HCT116 (cell line): ENCODE measurements around the gene PIK3R4. TPM values are rescaled to one million over a fixed set of nuclear protein-coding genes. Genes with fewer than 3 reads are reported as not detected.

Source experiments
- ATAC-seq: fragments of 200-7000 bp; cut with Tn5 transposase; 2 replicates; pipeline ENCODE4 v1.9.1; 2020; ENCODE audit warnings: mild to moderate bottlenecking, moderate library complexity
- BruUV-seq: library from RNA; stranded (reverse); fragments of 400-500 nt; replicated peaks from 2 replicates; lab custom pipeline; 2021; lab: Mats Ljungman, UMichigan
- CTCF ChIA-PET: fragments of 300-600 bp; sonication (Branson Sonifier 250); formaldehyde crosslinking; loops from one replicate; lab custom pipeline; 2021; ENCODE audit warnings: antibody characterized with exemption; lab: Charles Lee
- POLR2A ChIA-PET: fragments of 300-600, 350-600 bp; sonication (Branson Sonifier 250); formaldehyde crosslinking; loops from one replicate; lab custom pipeline; 2021; ENCODE audit warnings: antibody characterized with exemption; lab: Charles Lee
- RAD21 ChIA-PET, 2 experiments: fragments of 300-600 bp; sonication (Branson Sonifier 250); formaldehyde crosslinking; loops; one replicate each; lab custom pipeline; 2023; ENCODE audit warnings: low total read pairs in 2 of 2; ENCODE audit not compliant: uncharacterized antibody in 2 of 2, unreplicated experiment in 2 of 2, low non-redundant PET in 1 of 2; lab: Charles Lee
- DNase-seq: peaks from one replicate; pipeline ENCODE4 v3.0.0-alpha.2; 2010; ENCODE audit warnings: low read depth, low spot score
- H2AFZ ChIP-seq: fragments of 200-600 bp; shearing (Covaris generic), sonication (generic); 2 replicates; pipeline ENCODE4 v1.6.1; 2017; ENCODE audit warnings: low read depth, mixed run types, mixed read lengths, antibody characterized with exemption, low read length; ENCODE audit not compliant: poor library complexity, severe bottlenecking
- H3K27ac ChIP-seq: 2 replicates; pipeline ENCODE4 v1.5.1; 2012; ENCODE audit warnings: low read depth, low read length
- H3K27me3 ChIP-seq: fragments of 200-600 bp; sonication (generic); 2 replicates; pipeline ENCODE4 v1.6.1; 2016; ENCODE audit warnings: mixed run types, low read length, mixed read lengths; ENCODE audit not compliant: insufficient read depth
- H3K36me3 ChIP-seq, 2 experiments: fragments of 200-500 bp in 1 of 2; fragments of 200-600 bp in 1 of 2; sonication (Bioruptor generic) in 1 of 2; sonication (generic) in 1 of 2; 2 replicates each; pipeline versions ENCODE4 v1.5.1 to v1.6.1; 2014 to 2016; ENCODE audit warnings: low read length in 2 of 2, inconsistent platforms in 1 of 2, mixed read lengths in 1 of 2, mixed run types in 1 of 2; ENCODE audit not compliant: insufficient read depth in 2 of 2, control insufficient read depth in 1 of 2
- H3K4me1 ChIP-seq, 2 experiments: fragments of 200-600 bp in 1 of 2; sonication (generic) in 1 of 2; 2 replicates each; pipeline versions ENCODE4 v1.5.1 to v1.6.1; 2012 to 2017; ENCODE audit warnings: low read length in 2 of 2, inconsistent platforms in 1 of 2, mild to moderate bottlenecking in 1 of 2, mixed read lengths in 1 of 2, mixed run types in 1 of 2, moderate library complexity in 1 of 2; ENCODE audit not compliant: insufficient read depth in 2 of 2, control insufficient read depth in 1 of 2
- H3K4me2 ChIP-seq: fragments of 200-600 bp; sonication (generic); 2 replicates; pipeline ENCODE4 v1.6.1; 2017; ENCODE audit warnings: mixed run types, low read length, mixed read lengths
- H3K4me3 ChIP-seq, 2 experiments: fragments of 200-600 bp in 1 of 2; sonication (generic) in 1 of 2; replicated peaks in 1 of 2; 2 replicates each; pipeline ENCODE4 v1.5.1; 2011 to 2016; ENCODE audit warnings: low read length in 2 of 2, control low read depth in 1 of 2, low read depth in 1 of 2, mild to moderate bottlenecking in 1 of 2, mixed read lengths in 1 of 2, mixed run types in 1 of 2
- H3K79me2 ChIP-seq: fragments of 200-600 bp; sonication (generic); 2 replicates; pipeline ENCODE4 v1.6.1; 2017; ENCODE audit warnings: mild to moderate bottlenecking, mixed run types, low read length, moderate library complexity, mixed read lengths; ENCODE audit not compliant: insufficient read depth
- H3K9ac ChIP-seq: fragments of 200-600 bp; sonication (generic); 2 replicates; pipeline ENCODE4 v1.6.1; 2016; ENCODE audit warnings: low read length, mixed read lengths
- H3K9me2 ChIP-seq: fragments of 200-600 bp; sonication (generic), shearing (Covaris generic); 2 replicates; pipeline ENCODE4 v1.6.1; 2017; ENCODE audit warnings: mixed run types, mild to moderate bottlenecking, moderate library complexity; ENCODE audit not compliant: insufficient read depth
- H3K9me3 ChIP-seq, 2 experiments: fragments of 200-500 bp in 1 of 2; fragments of 200-600 bp in 1 of 2; sonication (Bioruptor generic) in 1 of 2; sonication (generic) in 1 of 2; 2 replicates each; pipeline ENCODE4 v1.6.1; 2014 to 2017; ENCODE audit warnings: low read length in 2 of 2, mixed read lengths in 2 of 2, inconsistent platforms in 1 of 2, low read depth in 1 of 2, mild to moderate bottlenecking in 1 of 2, mixed run types in 1 of 2, moderate library complexity in 1 of 2; ENCODE audit not compliant: control insufficient read depth in 1 of 2, insufficient read depth in 1 of 2
- H4K20me1 ChIP-seq: fragments of 200-600 bp; sonication (generic), shearing (Covaris generic); 2 replicates; pipeline ENCODE4 v1.6.1; 2017; ENCODE audit warnings: mixed run types, mild to moderate bottlenecking, moderate library complexity; ENCODE audit not compliant: insufficient read depth
- EGR1 ChIP-seq: IDR thresholded peaks from 2 replicates; pipeline ENCODE4 v1.6.1; 2012; ENCODE audit warnings: low read depth
- ELF1 ChIP-seq: IDR thresholded peaks from 2 replicates; pipeline ENCODE4 v1.6.1; 2012; ENCODE audit warnings: low read depth, borderline replicate concordance
- EZH2 ChIP-seq: fragments of 200-600 bp; sonication (generic); IDR thresholded peaks from 2 replicates; pipeline ENCODE4 v1.6.1; 2017; ENCODE audit warnings: antibody characterized with exemption, mixed run types
- FOSL1 ChIP-seq: IDR thresholded peaks from 2 replicates; pipeline ENCODE4 v1.6.1; 2012; ENCODE audit warnings: low read depth
- JUND ChIP-seq: IDR thresholded peaks from 2 replicates; pipeline ENCODE4 v1.6.1; 2012
- POLR2A ChIP-seq: IDR thresholded peaks from 2 replicates; pipeline ENCODE4 v1.7.0; 2011; ENCODE audit warnings: borderline replicate concordance; ENCODE audit not compliant: insufficient read depth, insufficient read length; ENCODE audit errors: extremely low read depth
- POLR2AphosphoS5 ChIP-seq: IDR thresholded peaks from 2 replicates; pipeline ENCODE4 v1.6.1; 2011; ENCODE audit warnings: mild to moderate bottlenecking, low read depth, low read length, moderate library complexity
- RAD21 ChIP-seq: IDR thresholded peaks from 2 replicates; pipeline ENCODE4 v1.6.1; 2012; ENCODE audit warnings: low read depth, mild to moderate bottlenecking
- SRF ChIP-seq: IDR thresholded peaks from 2 replicates; pipeline ENCODE4 v1.6.1; 2012; ENCODE audit warnings: low read depth
- YY1 ChIP-seq: IDR thresholded peaks from 2 replicates; pipeline ENCODE4 v1.6.1; 2011; ENCODE audit warnings: low read length, low read depth, moderate library complexity, mild to moderate bottlenecking; ENCODE audit not compliant: insufficient replicate concordance; ENCODE audit errors: extremely low read depth
- ZFX ChIP-seq: fragments of 450-650 bp; IDR thresholded peaks from 2 replicates; pipeline ENCODE4 v1.6.1; 2017
- ZNF274 ChIP-seq: fragments of 200-500 bp; sonication (Bioruptor generic); IDR thresholded peaks from 2 replicates; pipeline ENCODE4 v1.6.1; 2014; ENCODE audit warnings: mild to moderate bottlenecking, low read depth, low read length, inconsistent platforms
- intact Hi-C: fragments of 100-400 bp; cut with micrococcal nuclease; formaldehyde crosslinking; loops from 2 replicates; pipeline ENCODE4 v1.10.0; 2022
- total RNA-seq: library from RNA; stranded (reverse); gene quantifications from one replicate; pipeline ENCODE4 v1.2.1, GENCODE V29; 2021; ENCODE audit not compliant: unreplicated experiment
- TF ChIP-seq, protein P1 (sequence below): IDR thresholded peaks from 2 replicates; pipeline ENCODE4 v1.6.1; 2011; ENCODE audit warnings: mild to moderate bottlenecking, low read length, moderate library complexity; ENCODE audit not compliant: insufficient replicate concordance; ENCODE audit errors: extremely low read depth
- TF ChIP-seq, protein P2 (sequence below), 3 experiments: fragments of 200-600 bp in 1 of 3; sonication (generic) in 1 of 3; IDR thresholded peaks in 2 of 3; conservative IDR thresholded peaks in 1 of 3; 2 replicates each; pipeline ENCODE4 v1.5.1; 2012 to 2017; ENCODE audit warnings: low read depth in 2 of 3, low read length in 2 of 3, antibody characterized with exemption in 1 of 3, borderline replicate concordance in 1 of 3, control low read depth in 1 of 3, mild to moderate bottlenecking in 1 of 3, mixed read lengths in 1 of 3, mixed run types in 1 of 3, moderate library complexity in 1 of 3; ENCODE audit not compliant: insufficient read depth in 1 of 3
- TF ChIP-seq, protein P3 (sequence below): IDR thresholded peaks from 2 replicates; pipeline ENCODE4 v1.6.1; 2012
- TF ChIP-seq, protein P4 (sequence below): IDR thresholded peaks from 2 replicates; pipeline ENCODE4 v1.6.1; 2012

The PIK3R4 gene
- total RNA-seq, 1 experiment from 2014 or later: 23.5 TPM

DNA sequence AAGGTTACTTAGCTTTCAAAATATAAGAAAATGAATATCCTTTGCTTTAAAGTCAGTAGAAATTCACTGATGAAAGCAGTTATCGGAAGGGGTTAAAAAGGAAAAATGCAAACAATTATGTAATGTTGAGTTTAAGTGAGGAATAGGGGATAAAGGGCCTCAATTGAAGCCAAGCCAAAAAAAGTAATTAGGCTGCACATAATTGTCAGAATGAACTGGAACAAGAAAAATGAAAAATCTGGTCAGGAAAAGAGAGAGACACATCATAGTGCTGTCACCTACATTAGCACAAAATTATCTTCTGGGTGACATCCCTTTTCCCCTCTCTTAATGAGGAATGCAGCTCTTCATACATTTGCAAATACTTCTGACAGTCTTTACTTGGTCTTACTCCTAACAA lies 48.8 kb upstream of the PIK3R4 start (continued):
- TF ChIP-seq YY1 (no peak), POLR2AphosphoS5 (no peak), ELF1 (no peak), ZFX (no peak), POLR2A (no peak), EZH2 (no peak), RAD21 (no peak), SRF (no peak)
- TF ChIP-seq, protein P1, sequence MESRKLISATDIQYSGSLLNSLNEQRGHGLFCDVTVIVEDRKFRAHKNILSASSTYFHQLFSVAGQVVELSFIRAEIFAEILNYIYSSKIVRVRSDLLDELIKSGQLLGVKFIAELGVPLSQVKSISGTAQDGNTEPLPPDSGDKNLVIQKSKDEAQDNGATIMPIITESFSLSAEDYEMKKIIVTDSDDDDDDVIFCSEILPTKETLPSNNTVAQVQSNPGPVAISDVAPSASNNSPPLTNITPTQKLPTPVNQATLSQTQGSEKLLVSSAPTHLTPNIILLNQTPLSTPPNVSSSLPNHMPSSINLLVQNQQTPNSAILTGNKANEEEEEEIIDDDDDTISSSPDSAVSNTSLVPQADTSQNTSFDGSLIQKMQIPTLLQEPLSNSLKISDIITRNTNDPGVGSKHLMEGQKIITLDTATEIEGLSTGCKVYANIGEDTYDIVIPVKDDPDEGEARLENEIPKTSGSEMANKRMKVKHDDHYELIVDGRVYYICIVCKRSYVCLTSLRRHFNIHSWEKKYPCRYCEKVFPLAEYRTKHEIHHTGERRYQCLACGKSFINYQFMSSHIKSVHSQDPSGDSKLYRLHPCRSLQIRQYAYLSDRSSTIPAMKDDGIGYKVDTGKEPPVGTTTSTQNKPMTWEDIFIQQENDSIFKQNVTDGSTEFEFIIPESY: no peak
- TF ChIP-seq, protein P2, sequence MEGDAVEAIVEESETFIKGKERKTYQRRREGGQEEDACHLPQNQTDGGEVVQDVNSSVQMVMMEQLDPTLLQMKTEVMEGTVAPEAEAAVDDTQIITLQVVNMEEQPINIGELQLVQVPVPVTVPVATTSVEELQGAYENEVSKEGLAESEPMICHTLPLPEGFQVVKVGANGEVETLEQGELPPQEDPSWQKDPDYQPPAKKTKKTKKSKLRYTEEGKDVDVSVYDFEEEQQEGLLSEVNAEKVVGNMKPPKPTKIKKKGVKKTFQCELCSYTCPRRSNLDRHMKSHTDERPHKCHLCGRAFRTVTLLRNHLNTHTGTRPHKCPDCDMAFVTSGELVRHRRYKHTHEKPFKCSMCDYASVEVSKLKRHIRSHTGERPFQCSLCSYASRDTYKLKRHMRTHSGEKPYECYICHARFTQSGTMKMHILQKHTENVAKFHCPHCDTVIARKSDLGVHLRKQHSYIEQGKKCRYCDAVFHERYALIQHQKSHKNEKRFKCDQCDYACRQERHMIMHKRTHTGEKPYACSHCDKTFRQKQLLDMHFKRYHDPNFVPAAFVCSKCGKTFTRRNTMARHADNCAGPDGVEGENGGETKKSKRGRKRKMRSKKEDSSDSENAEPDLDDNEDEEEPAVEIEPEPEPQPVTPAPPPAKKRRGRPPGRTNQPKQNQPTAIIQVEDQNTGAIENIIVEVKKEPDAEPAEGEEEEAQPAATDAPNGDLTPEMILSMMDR (IDR thresholded peaks at IDR 0.05 in 2 of 3, conservative IDR thresholded peaks at IDR 0.05 in 1 of 3; ENCODE audit: borderline replicate concordance in 1 of 3, insufficient read depth in 1 of 3, low read depth in 2 of 3, low read length in 2 of 3): no peak

DNA sequence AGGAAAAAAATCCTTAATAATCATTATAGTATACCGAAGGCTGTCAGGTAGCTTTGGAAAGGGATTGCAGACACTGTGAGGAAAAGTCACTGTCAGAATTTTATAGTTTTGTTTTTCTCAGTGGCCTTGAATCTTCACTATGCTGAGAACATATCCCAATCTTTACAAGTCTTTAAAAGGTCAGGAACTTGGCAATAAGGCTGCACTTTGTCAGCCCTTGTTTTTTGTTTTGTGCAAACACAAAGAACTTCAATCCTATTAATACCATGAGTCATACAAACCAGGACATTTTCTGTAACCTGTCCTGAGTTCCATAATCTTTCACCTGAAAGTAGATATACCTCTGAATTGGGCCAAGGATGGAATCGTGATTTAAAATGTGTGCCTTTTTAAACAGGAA lies 45.6 kb upstream of the PIK3R4 start:
- CTCF ChIA-PET: no interaction called here
- POLR2A ChIA-PET: no interaction called here
- TF ChIP-seq EGR1 (no peak), YY1 (no peak), JUND (no peak), POLR2AphosphoS5 (no peak), ZNF274 (no peak), POLR2A (no peak), EZH2 (no peak), FOSL1 (no peak), ZFX (no peak), RAD21 (no peak)
- TF ChIP-seq, protein P2 (IDR thresholded peaks at IDR 0.05 in 2 of 3, conservative IDR thresholded peaks at IDR 0.05 in 1 of 3; ENCODE audit: borderline replicate concordance in 1 of 3, insufficient read depth in 1 of 3, low read depth in 2 of 3, low read length in 2 of 3): no peak
- TF ChIP-seq, protein P1: no peak
- TF ChIP-seq, protein P3, sequence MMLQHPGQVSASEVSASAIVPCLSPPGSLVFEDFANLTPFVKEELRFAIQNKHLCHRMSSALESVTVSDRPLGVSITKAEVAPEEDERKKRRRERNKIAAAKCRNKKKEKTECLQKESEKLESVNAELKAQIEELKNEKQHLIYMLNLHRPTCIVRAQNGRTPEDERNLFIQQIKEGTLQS: no peak
- TF ChIP-seq, protein P4, sequence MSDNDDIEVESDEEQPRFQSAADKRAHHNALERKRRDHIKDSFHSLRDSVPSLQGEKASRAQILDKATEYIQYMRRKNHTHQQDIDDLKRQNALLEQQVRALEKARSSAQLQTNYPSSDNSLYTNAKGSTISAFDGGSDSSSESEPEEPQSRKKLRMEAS: no peak

More for the DNA sequence above, 45.6 kb upstream of the PIK3R4 start:
- no peak overlapping the region for H2AFZ ChIP-seq
- no peak overlapping the region for H3K4me2 ChIP-seq
- H3K36me3 ChIP-seq: no peaks in the 10 kb centered on the region
- no peaks in the 10 kb centered on the region for H3K9me2 ChIP-seq
- H3K27me3 ChIP-seq: peaks cover 29% of the 10 kb centered on the region
- H3K9me3 ChIP-seq: no peaks in the 10 kb centered on the region
- H3K79me2 ChIP-seq: no peaks in the 10 kb centered on the region
- no TSS peak for BruUV-seq
- intact Hi-C loops: no loop called here
- no peak overlapping the region for H3K27ac ChIP-seq
- ATAC-seq (no peak), DNase-seq (no peak)
- H3K9ac ChIP-seq: no peak overlapping the region
- H3K4me3 ChIP-seq: no peak overlapping the region
- RAD21 ChIA-PET: no interaction called here
- H3K4me1 ChIP-seq: no peaks in the 10 kb centered on the region
- no peaks in the 10 kb centered on the region for H4K20me1 ChIP-seq
